HepG2 (cell line): ENCODE measurements around the gene FSHR. TPM values are rescaled to one million over a fixed set of nuclear protein-coding genes. Genes with fewer than 3 reads are reported as not detected.

Source experiments
- ATAC-seq: fragments of 200-7000 bp; cut with Tn5 transposase; 3 replicates; pipeline ENCODE4 v1.9.1; 2020; ENCODE audit warnings: mild to moderate bottlenecking, moderate library complexity
- BruUV-seq: library from RNA; stranded (reverse); fragments of 400-500 nt; replicated peaks from 2 replicates; lab custom pipeline; 2021; lab: Mats Ljungman, UMichigan
- CTCF ChIA-PET: fragments of 300-600 bp; formaldehyde crosslinking; extraction: SDS; loops from one replicate; lab custom pipeline; 2021; ENCODE audit warnings: low total read pairs, inconsistent platforms, low intra/inter-chr PET ratio; lab: Yijun Ruan, JAX
- POLR2A ChIA-PET: fragments of 350-600 bp; sonication (Branson Sonifier 250); formaldehyde crosslinking; loops from one replicate; lab custom pipeline; 2020; ENCODE audit warnings: antibody characterized with exemption, inconsistent platforms; lab: Yijun Ruan, JAX
- DNase-seq: peaks from one replicate; pipeline ENCODE4 v3.0.0-alpha.2; 2015; ENCODE audit warnings: low spot score
- FAIRE-seq: peaks from 3 replicates; lab custom pipeline; 2011; peaks lifted over from hg19 to GRCh38; lab: Jason Lieb, UNC
- H2AFZ ChIP-seq: one replicate; pipeline ENCODE4 v1.6.1; 2011; ENCODE audit warnings: low read length, inconsistent platforms
- H3K27ac ChIP-seq: fragments of 300-600 bp; 3 replicates; pipeline ENCODE4 v1.8.0; 2011; ENCODE audit warnings: mixed run types, mild to moderate bottlenecking, mixed read lengths, low read length, inconsistent platforms; ENCODE audit not compliant: insufficient read depth; ENCODE audit errors: extremely low read length
- H3K27me3 ChIP-seq, 2 experiments: fragments of 200-600 bp in 1 of 2; 2 replicates in 1 of 2; 3 replicates in 1 of 2; pipeline versions ENCODE4 v1.6.0 to v1.8.0; 2011; ENCODE audit warnings: low read length in 2 of 2, mild to moderate bottlenecking in 2 of 2, moderate library complexity in 2 of 2, inconsistent platforms in 1 of 2; ENCODE audit not compliant: insufficient read depth in 2 of 2, control insufficient read depth in 1 of 2
- H3K36me3 ChIP-seq, 2 experiments: fragments of 200-600 bp in 1 of 2; replicated peaks in 1 of 2; 2 replicates in 1 of 2; 3 replicates in 1 of 2; pipeline versions ENCODE4 v1.5.1 to v1.8.0; 2011; ENCODE audit warnings: low read length in 2 of 2, inconsistent platforms in 1 of 2; ENCODE audit not compliant: insufficient read depth in 2 of 2, control insufficient read depth in 1 of 2
- H3K4me1 ChIP-seq: 2 replicates; pipeline ENCODE4 v1.5.1; 2012; ENCODE audit warnings: low read length, inconsistent platforms; ENCODE audit not compliant: insufficient read depth
- H3K4me2 ChIP-seq: 2 replicates; pipeline ENCODE4 v1.6.0; 2011; ENCODE audit warnings: low read depth, low read length, inconsistent platforms
- H3K4me3 ChIP-seq, 3 experiments: fragments of 200-600 bp in 1 of 3; sonication (generic), shearing (Covaris generic) in 1 of 3; replicated peaks in 1 of 3; 2 replicates each; pipeline ENCODE4 v1.5.1; 2011 to 2016; ENCODE audit warnings: low read length in 3 of 3, inconsistent platforms in 2 of 3, low read depth in 2 of 3, mild to moderate bottlenecking in 2 of 3, control low read depth in 1 of 3, mixed read lengths in 1 of 3; ENCODE audit not compliant: insufficient read depth in 1 of 3
- H3K79me2 ChIP-seq: one replicate; pipeline ENCODE4 v1.6.1; 2011; ENCODE audit warnings: low read length, inconsistent platforms; ENCODE audit not compliant: insufficient read depth
- H3K9ac ChIP-seq: 2 replicates; pipeline ENCODE4 v1.6.0; 2011; ENCODE audit warnings: mild to moderate bottlenecking, low read depth, low read length, inconsistent platforms; ENCODE audit not compliant: insufficient read depth
- H3K9me3 ChIP-seq: 2 replicates; pipeline ENCODE4 v1.5.1; 2012; ENCODE audit warnings: mild to moderate bottlenecking, low read length
- H4K20me1 ChIP-seq: 2 replicates; pipeline ENCODE4 v1.6.0; 2011; ENCODE audit warnings: inconsistent platforms, mild to moderate bottlenecking, low read length, moderate library complexity; ENCODE audit not compliant: insufficient read depth
- CEBPB ChIP-seq: IDR thresholded peaks from 2 replicates; pipeline ENCODE4 v1.6.1; 2011; ENCODE audit warnings: low read depth, low read length, improper control_type of control experiment, borderline replicate concordance
- HNF4A ChIP-seq: sonication (generic); formaldehyde crosslinking; IDR thresholded peaks from 2 replicates; pipeline ENCODE4 v1.4.0; 2020; ENCODE audit warnings: missing genetic modification reagents
- KDM1A ChIP-seq: IDR thresholded peaks from 2 replicates; pipeline ENCODE4 v1.6.1; 2016; ENCODE audit warnings: missing compliant biosample characterization
- MXI1 ChIP-seq: IDR thresholded peaks from 3 replicates; pipeline ENCODE4 v1.6.1; 2012; ENCODE audit warnings: low read depth, low read length, inconsistent platforms, borderline replicate concordance
- MYNN ChIP-seq: sonication (generic); formaldehyde crosslinking; IDR thresholded peaks from 2 replicates; pipeline ENCODE4 v1.4.0; 2020; ENCODE audit warnings: mild to moderate bottlenecking, low read depth, missing genetic modification reagents
- NFATC3 ChIP-seq: sonication (generic); formaldehyde crosslinking; IDR thresholded peaks from 2 replicates; pipeline ENCODE4 v1.5.1; 2020; ENCODE audit warnings: mild to moderate bottlenecking, missing genetic modification reagents
- NFKBIZ ChIP-seq: IDR thresholded peaks from 2 replicates; pipeline ENCODE4 v1.6.1; 2018; ENCODE audit warnings: missing genetic modification reagents, missing compliant biosample characterization
- SMC3 ChIP-seq: IDR thresholded peaks from 2 replicates; pipeline ENCODE4 v1.6.1; 2011; ENCODE audit warnings: low read length, improper control_type of control experiment
- TOPORS ChIP-seq: sonication (generic); formaldehyde crosslinking; IDR thresholded peaks from 2 replicates; pipeline ENCODE4 v1.8.0; 2023; ENCODE audit warnings: mild to moderate bottlenecking, missing genetic modification reagents
- ZBTB25 ChIP-seq: IDR thresholded peaks from 2 replicates; pipeline ENCODE4 v1.6.1; 2018; ENCODE audit warnings: missing genetic modification reagents
- ZBTB49 ChIP-seq: sonication (generic); formaldehyde crosslinking; IDR thresholded peaks from 2 replicates; pipeline ENCODE4 v1.4.0; 2020; ENCODE audit warnings: missing genetic modification reagents, borderline replicate concordance
- ZNF17 ChIP-seq: sonication (generic); formaldehyde crosslinking; IDR thresholded peaks from 2 replicates; pipeline ENCODE4 v1.5.0; 2020; ENCODE audit warnings: mild to moderate bottlenecking, missing genetic modification reagents
- ZNF777 ChIP-seq: sonication (generic); formaldehyde crosslinking; IDR thresholded peaks from 2 replicates; pipeline ENCODE4 v1.4.0; 2020; ENCODE audit warnings: missing genetic modification reagents
- WGBS: methylation state at CpG from one replicate; pipeline ENCODE4 v1.1.6; 2017; ENCODE audit warnings: low lambda C conversion rate; 5-methylcytosine and 5-hydroxymethylcytosine counted together
- in situ Hi-C: cut with HindIII; loops from 2 replicates; pipeline ENCODE4 v1.10.0; 2017; ENCODE audit warnings: low pct_unique_long_range_greater_than_20kb; ENCODE audit not compliant: extremely low pct_ligation_motif_present
- intact Hi-C: fragments of 100-400 bp; cut with micrococcal nuclease; formaldehyde crosslinking; loops from one replicate; pipeline ENCODE4 v1.10.0; 2022; ENCODE audit not compliant: unreplicated experiment
- polyA plus RNA-seq, 8 experiments: library from polyadenylated mRNA; depleted of rRNA in 3 of 8; stranded (reverse) in 7 of 8; unstranded in 1 of 8; fragments of >200 nt; fragmentation: Illumina TruSeq in 4 of 8; extraction: Trizol in 4 of 8; gene quantifications; 2 replicates each; pipeline versions ENCODE4 v1.2.1 to v1.2.3, GENCODE V29; 2011 to 2016; ENCODE audit warnings: low read depth in 4 of 8, missing spikeins in 1 of 8, mixed read lengths in 1 of 8; ENCODE audit not compliant: insufficient read depth in 1 of 8
- total RNA-seq, 5 experiments: library from RNA; depleted of rRNA; stranded (reverse); fragments of >200 nt; fragmentation: Illumina TruSeq; extraction: Trizol; gene quantifications; 2 replicates each; pipeline ENCODE4 v1.2.3, GENCODE V29; 2016; ENCODE audit warnings: low read depth in 1 of 5

FSHR gene
- total and polyA plus RNA-seq, 2 of the 13 experiments (the other 11 are each of a cell fraction or from before 2014, with no cell fraction given) = not detected

GRCh38 chr2:48948400-48949125, 205.8 kb downstream of the FSHR start:
- H3K4me3 ChIP-seq = no peak overlapping the region
- TF ChIP-seq HNF4A (CRISPR knock-in tag) (peak; percentile 25), ZNF17 (CRISPR knock-in tag) (no peak)
- intact Hi-C loops (loop anchor here (5.0 kb wide), 2 partner anchors 339 to 824 kb away; no protein-coding TSS in a partner anchor), in situ Hi-C loops (loop anchor here (10.0 kb wide), 1 partner anchor 1546 kb away; no protein-coding TSS in a partner anchor)
- no TSS peak for BruUV-seq
- H3K4me1 ChIP-seq = 0 out of 2 replicates have a peak, but pooled peaks cover 6% of the 10 kb centered on the region
- WGBS = under 1% methylated on average over 6 of the region's 6 CpGs
- no peak for DNase-seq
- no peak overlapping the region for H2AFZ ChIP-seq
- H3K4me2 ChIP-seq = no peak overlapping the region
- H3K27ac ChIP-seq = no peak overlapping the region
- no peaks in the 10 kb centered on the region for H4K20me1 ChIP-seq
- no peaks in the 10 kb centered on the region for H3K9me3 ChIP-seq
- no peak for FAIRE-seq
- no peak overlapping the region for H3K9ac ChIP-seq
- H3K27me3 ChIP-seq = peaks cover 0 to 5% of the 10 kb centered on the region in 2 experiments; a peak in 1 of 5 replicates
- ChIA-PET CTCF (interaction anchor here (2.0 kb wide), 1 partner anchor 1544 kb away, joined by 4 read pairs; no protein-coding TSS in a partner anchor), POLR2A (no interaction called here)
- H3K79me2 ChIP-seq = no peaks in the 10 kb centered on the region
- peak; percentile 77 for ATAC-seq
- H3K36me3 ChIP-seq = no peaks in the 10 kb centered on the region

GRCh38 chr2:48946449-48947048, 207.8 kb downstream of the FSHR start:
- Histone ChIP-seq H3K79me2 (no peaks in the 10 kb centered on the region), H3K27me3 (peaks cover 0 to 5% of the 10 kb centered on the region in 2 experiments; a peak in 1 of 5 replicates), H3K9me3 (no peaks in the 10 kb centered on the region), H3K4me2 (no peak overlapping the region), H3K36me3 (no peaks in the 10 kb centered on the region), H4K20me1 (no peaks in the 10 kb centered on the region), H3K27ac (no peak overlapping the region), H2AFZ (no peak overlapping the region), H3K4me3 (no peak overlapping the region), H3K4me1 (no peaks in the 10 kb centered on the region), H3K9ac (no peak overlapping the region)
- WGBS = 22% methylated on average over 2 of the region's 2 CpGs
- FAIRE-seq (peak; percentile 85), DNase-seq (peak; percentile 62), ATAC-seq (peak; percentile 97)
- intact Hi-C loops (loop anchor here (1.0 to 5.0 kb wide), 6 partner anchors 341 to 1546 kb away; no protein-coding TSS in a partner anchor), in situ Hi-C loops (loop anchor here (10.0 kb wide), 1 partner anchor 1548 kb away; no protein-coding TSS in a partner anchor)
- POLR2A ChIA-PET = no interaction called here
- CTCF ChIA-PET = interaction anchor here (0.6 to 2.7 kb wide), 5 partner anchors 39 to 1545 kb away, joined by 4 to 20 read pairs (median 10); no protein-coding TSS in a partner anchor
- BruUV-seq = no TSS peak
- TF ChIP-seq CEBPB (peak; percentile 15; the same call in 1 of the 2 replicates), MYNN (CRISPR knock-in tag) (no peak), NFATC3 (CRISPR knock-in tag) (no peak), MXI1 (0 out of 3 replicates have a peak, but pooled peaks have one; percentile 16), ZBTB49 (no peak), NFKBIZ (no peak), ZNF777 (CRISPR knock-in tag) (0 out of 2 replicates have a peak, but pooled peaks have one; percentile 17), KDM1A (CRISPR knock-in tag) (no peak), SMC3 (peak; percentile 85; the same call in 1 of the 2 replicates), TOPORS (CRISPR knock-in tag) (no peak), ZBTB25 (CRISPR knock-in tag) (no peak)
